SK-N-SH (cell line): ENCODE results near the gene SCGB1C1. TPM values are rescaled to one million over a fixed set of nuclear protein-coding genes. Genes with fewer than 3 reads are reported as not detected.

ENCODE experiments used
- CTCF ChIA-PET: fragments of 300-600, 350-600 bp; formaldehyde crosslinking; extraction: SDS; loops from one replicate; lab custom pipeline; 2021; lab: Yijun Ruan, JAX
- POLR2A ChIA-PET: fragments of 350-600 bp; sonication (Branson Sonifier 250); formaldehyde crosslinking; extraction: SDS; loops from one replicate; lab custom pipeline; 2020; ENCODE audit warnings: antibody characterized with exemption, inconsistent platforms; lab: Yijun Ruan, JAX
- DNase-seq: peaks from one replicate; pipeline ENCODE4 v3.0.0; 2012
- H2AFZ ChIP-seq: fragments of 200-600 bp; sonication (generic); 2 replicates; pipeline ENCODE4 v1.8.1; 2016; ENCODE audit warnings: antibody characterized with exemption, mild to moderate bottlenecking, low read depth
- H3F3A ChIP-seq: fragments of 200-600 bp; sonication (generic); replicated peaks from 2 replicates; pipeline ENCODE3; 2016; ENCODE audit warnings: antibody characterized with exemption, mild to moderate bottlenecking; ENCODE audit not compliant: insufficient read depth
- H3K27ac ChIP-seq, 2 experiments: fragments of 200-500 bp in 1 of 2; fragments of 200-600 bp in 1 of 2; sonication (Bioruptor generic) in 1 of 2; sonication (generic), shearing (Covaris generic) in 1 of 2; 2 replicates each; pipeline versions ENCODE4 v1.5.1 to v1.6.1; 2014 to 2016; ENCODE audit warnings: low read depth in 2 of 2, inconsistent platforms in 1 of 2, low read length in 1 of 2, mild to moderate bottlenecking in 1 of 2, mixed read lengths in 1 of 2
- H3K27me3 ChIP-seq: fragments of 200-600 bp; sonication (generic), shearing (Covaris generic); 2 replicates; pipeline ENCODE4 v1.6.1; 2016; ENCODE audit warnings: mixed run types; ENCODE audit not compliant: insufficient read depth
- H3K36me3 ChIP-seq, 2 experiments: fragments of 200-500 bp in 1 of 2; fragments of 200-600 bp in 1 of 2; sonication (Bioruptor generic) in 1 of 2; sonication (generic) in 1 of 2; replicated peaks in 1 of 2; 2 replicates each; pipeline versions ENCODE3 to v1.5.1; 2014 to 2016; ENCODE audit warnings: low read length in 1 of 2, mild to moderate bottlenecking in 1 of 2; ENCODE audit not compliant: insufficient read depth in 2 of 2, control insufficient read depth in 1 of 2
- H3K4me1 ChIP-seq, 2 experiments: fragments of 200-500 bp in 1 of 2; fragments of 200-600 bp in 1 of 2; sonication (Bioruptor generic) in 1 of 2; sonication (generic), shearing (Covaris generic) in 1 of 2; 2 replicates each; pipeline versions ENCODE4 v1.5.1 to v1.6.1; 2014 to 2016; ENCODE audit warnings: low read depth in 1 of 2, low read length in 1 of 2, mixed run types in 1 of 2; ENCODE audit not compliant: insufficient read depth in 2 of 2, control insufficient read depth in 1 of 2
- H3K4me2 ChIP-seq: fragments of 200-600 bp; sonication (generic), shearing (Covaris generic); 2 replicates; pipeline ENCODE4 v1.6.1; 2017; ENCODE audit warnings: mixed run types
- H3K4me3 ChIP-seq, 2 experiments: fragments of 200-500 bp in 1 of 2; fragments of 200-600 bp in 1 of 2; sonication (Bioruptor generic) in 1 of 2; sonication (generic), shearing (Covaris generic) in 1 of 2; 2 replicates each; pipeline versions ENCODE4 v1.5.1 to v1.8.1; 2014 to 2016; ENCODE audit warnings: low read depth in 2 of 2, inconsistent platforms in 1 of 2, low read length in 1 of 2, mild to moderate bottlenecking in 1 of 2, mixed read lengths in 1 of 2, moderate library complexity in 1 of 2
- H3K79me2 ChIP-seq: fragments of 200-600 bp; sonication (generic); 2 replicates; pipeline ENCODE4 v1.8.1; 2017; ENCODE audit warnings: mild to moderate bottlenecking; ENCODE audit not compliant: insufficient read depth
- H3K9ac ChIP-seq: fragments of 200-600 bp; sonication (generic); 2 replicates; pipeline ENCODE4 v1.6.1; 2017; ENCODE audit warnings: mixed run types
- H3K9me2 ChIP-seq: fragments of 200-600 bp; sonication (generic); 2 replicates; pipeline ENCODE4 v1.6.1; 2017; ENCODE audit warnings: mixed run types
- H3K9me3 ChIP-seq: fragments of 200-600 bp; sonication (generic); 2 replicates; pipeline ENCODE4 v1.6.1; 2017; ENCODE audit warnings: mixed run types, mild to moderate bottlenecking, moderate library complexity
- H4K20me1 ChIP-seq: fragments of 200-600 bp; sonication (generic); 2 replicates; pipeline ENCODE4 v1.6.1; 2017; ENCODE audit warnings: mild to moderate bottlenecking, mixed run types; ENCODE audit not compliant: insufficient read depth
- EP300 ChIP-seq, 2 experiments: IDR thresholded peaks; 2 replicates each; pipeline versions ENCODE4 v1.4.0 to v1.6.1; 2012; ENCODE audit warnings: borderline replicate concordance in 1 of 2, low read depth in 1 of 2, low read length in 1 of 2
- GATA2 ChIP-seq: sonication (generic); formaldehyde crosslinking; IDR thresholded peaks from 2 replicates; pipeline ENCODE4 v1.5.0; 2020; ENCODE audit warnings: mild to moderate bottlenecking, missing genetic modification reagents
- JUND ChIP-seq: IDR thresholded peaks from 2 replicates; pipeline ENCODE4 v1.4.0; 2012
- MAX ChIP-seq: IDR thresholded peaks from 2 replicates; pipeline ENCODE4 v1.4.0; 2012; ENCODE audit warnings: low read depth
- NFIC ChIP-seq: IDR thresholded peaks from 2 replicates; pipeline ENCODE4 v1.4.0; 2012; ENCODE audit warnings: borderline replicate concordance
- RAD21 ChIP-seq: IDR thresholded peaks from 2 replicates; pipeline ENCODE4 v1.6.1; 2012; ENCODE audit warnings: mild to moderate bottlenecking, low read length
- TAF1 ChIP-seq: IDR thresholded peaks from 2 replicates; pipeline ENCODE4 v1.6.1; 2012; ENCODE audit warnings: low read depth, mild to moderate bottlenecking, low read length, moderate library complexity, borderline replicate concordance
- TCF12 ChIP-seq: IDR thresholded peaks from 2 replicates; pipeline ENCODE4 v1.4.0; 2012
- WGBS: methylation state at CpG from one replicate; pipeline ENCODE4 v1.1.6; 2017; ENCODE audit warnings: low lambda C conversion rate; 5-methylcytosine and 5-hydroxymethylcytosine counted together
- polyA plus RNA-seq, 3 experiments: library from polyadenylated mRNA; depleted of rRNA; stranded (reverse); fragments of >200 nt; gene quantifications; 2 replicates each; pipeline ENCODE4 v1.2.3, GENCODE V29; 2012
- TF ChIP-seq, protein P1 (sequence below): IDR thresholded peaks from 2 replicates; pipeline ENCODE4 v1.4.0; 2012; ENCODE audit warnings: low read depth, borderline replicate concordance
- TF ChIP-seq, protein P2 (sequence below): IDR thresholded peaks from 2 replicates; pipeline ENCODE4; 2012
- TF ChIP-seq, protein P3 (sequence below): IDR thresholded peaks from 2 replicates; pipeline ENCODE4 v1.6.1; 2012; ENCODE audit warnings: mild to moderate bottlenecking, low read depth, low read length, moderate library complexity

Gene SCGB1C1
- polyA plus RNA-seq, 1 of the 3 experiments (the other 2 are of a cell fraction), result not detected

DNA sequence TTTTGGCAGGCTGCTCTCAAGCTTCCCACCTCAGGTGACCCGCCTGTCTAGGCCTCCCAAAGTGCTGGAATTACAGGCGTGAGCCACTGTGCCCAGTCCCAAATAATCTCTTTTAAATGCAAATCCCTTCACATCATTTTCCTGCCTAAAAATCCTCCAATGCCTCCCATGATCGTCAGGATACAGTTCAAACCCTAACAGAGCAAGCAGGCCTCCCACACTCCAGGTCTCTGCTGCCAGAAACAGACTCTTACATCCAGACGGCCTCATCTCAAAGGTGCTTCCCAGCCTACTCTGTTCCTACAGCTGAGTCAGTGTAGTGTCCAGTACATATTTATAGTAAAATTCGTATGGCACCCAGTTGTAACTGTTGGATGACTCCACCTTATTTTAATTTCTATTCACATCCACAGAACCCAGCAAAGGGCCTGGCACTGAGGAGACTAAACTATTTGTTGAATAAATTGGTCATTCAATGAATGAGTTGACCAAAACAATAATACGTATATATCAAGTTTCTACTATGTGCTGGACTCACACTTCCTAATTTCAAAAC is 35.0 kb downstream of the SCGB1C1 start (continued):
- TF ChIP-seq JUND, result no peak
- TF ChIP-seq NFIC, result no peak
- TF ChIP-seq, protein P1, sequence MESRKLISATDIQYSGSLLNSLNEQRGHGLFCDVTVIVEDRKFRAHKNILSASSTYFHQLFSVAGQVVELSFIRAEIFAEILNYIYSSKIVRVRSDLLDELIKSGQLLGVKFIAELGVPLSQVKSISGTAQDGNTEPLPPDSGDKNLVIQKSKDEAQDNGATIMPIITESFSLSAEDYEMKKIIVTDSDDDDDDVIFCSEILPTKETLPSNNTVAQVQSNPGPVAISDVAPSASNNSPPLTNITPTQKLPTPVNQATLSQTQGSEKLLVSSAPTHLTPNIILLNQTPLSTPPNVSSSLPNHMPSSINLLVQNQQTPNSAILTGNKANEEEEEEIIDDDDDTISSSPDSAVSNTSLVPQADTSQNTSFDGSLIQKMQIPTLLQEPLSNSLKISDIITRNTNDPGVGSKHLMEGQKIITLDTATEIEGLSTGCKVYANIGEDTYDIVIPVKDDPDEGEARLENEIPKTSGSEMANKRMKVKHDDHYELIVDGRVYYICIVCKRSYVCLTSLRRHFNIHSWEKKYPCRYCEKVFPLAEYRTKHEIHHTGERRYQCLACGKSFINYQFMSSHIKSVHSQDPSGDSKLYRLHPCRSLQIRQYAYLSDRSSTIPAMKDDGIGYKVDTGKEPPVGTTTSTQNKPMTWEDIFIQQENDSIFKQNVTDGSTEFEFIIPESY, result no peak
- TF ChIP-seq, protein P2, sequence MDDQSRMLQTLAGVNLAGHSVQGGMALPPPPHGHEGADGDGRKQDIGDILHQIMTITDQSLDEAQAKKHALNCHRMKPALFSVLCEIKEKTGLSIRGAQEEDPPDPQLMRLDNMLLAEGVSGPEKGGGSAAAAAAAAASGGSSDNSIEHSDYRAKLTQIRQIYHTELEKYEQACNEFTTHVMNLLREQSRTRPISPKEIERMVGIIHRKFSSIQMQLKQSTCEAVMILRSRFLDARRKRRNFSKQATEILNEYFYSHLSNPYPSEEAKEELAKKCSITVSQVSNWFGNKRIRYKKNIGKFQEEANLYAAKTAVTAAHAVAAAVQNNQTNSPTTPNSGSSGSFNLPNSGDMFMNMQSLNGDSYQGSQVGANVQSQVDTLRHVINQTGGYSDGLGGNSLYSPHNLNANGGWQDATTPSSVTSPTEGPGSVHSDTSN, result no peak
- TF ChIP-seq EP300 (IDR thresholded peaks at IDR 0.05; ENCODE audit: borderline replicate concordance in 1 of 2, low read depth in 1 of 2, low read length in 1 of 2), result no peak
- TF ChIP-seq TCF12, result no peak
- TF ChIP-seq GATA2 (CRISPR knock-in tag), result no peak

GRCh38 chr11:230431-230830 is 37.6 kb downstream of the SCGB1C1 start:
- Histone ChIP-seq H3K9me3 (no peaks in the 10 kb centered on the region), H3K9ac (no peak overlapping the region), H3K27me3 (no peaks in the 10 kb centered on the region), H3K4me3 (no peak overlapping the region), H3K36me3 (no peaks in the 10 kb centered on the region), H3K79me2 (peaks cover 32% of the 10 kb centered on the region), H3K27ac (no peak overlapping the region), H3K4me1 (peaks cover 0 to 2% of the 10 kb centered on the region in 2 experiments; a peak in 1 of 4 replicates), H3K9me2 (no peaks in the 10 kb centered on the region), H3F3A (no peaks in the 10 kb centered on the region), H3K4me2 (no peak overlapping the region), H2AFZ (no peak overlapping the region), H4K20me1 (no peaks in the 10 kb centered on the region)
- ChIA-PET POLR2A (no interaction called here), CTCF (interaction anchor here (1.4 to 6.1 kb wide), 2 partner anchors 20 to 218 kb away, joined by 4 to 20 read pairs; no protein-coding TSS in a partner anchor)
- no peak for TF ChIP-seq TCF12
- TF ChIP-seq, protein P3, sequence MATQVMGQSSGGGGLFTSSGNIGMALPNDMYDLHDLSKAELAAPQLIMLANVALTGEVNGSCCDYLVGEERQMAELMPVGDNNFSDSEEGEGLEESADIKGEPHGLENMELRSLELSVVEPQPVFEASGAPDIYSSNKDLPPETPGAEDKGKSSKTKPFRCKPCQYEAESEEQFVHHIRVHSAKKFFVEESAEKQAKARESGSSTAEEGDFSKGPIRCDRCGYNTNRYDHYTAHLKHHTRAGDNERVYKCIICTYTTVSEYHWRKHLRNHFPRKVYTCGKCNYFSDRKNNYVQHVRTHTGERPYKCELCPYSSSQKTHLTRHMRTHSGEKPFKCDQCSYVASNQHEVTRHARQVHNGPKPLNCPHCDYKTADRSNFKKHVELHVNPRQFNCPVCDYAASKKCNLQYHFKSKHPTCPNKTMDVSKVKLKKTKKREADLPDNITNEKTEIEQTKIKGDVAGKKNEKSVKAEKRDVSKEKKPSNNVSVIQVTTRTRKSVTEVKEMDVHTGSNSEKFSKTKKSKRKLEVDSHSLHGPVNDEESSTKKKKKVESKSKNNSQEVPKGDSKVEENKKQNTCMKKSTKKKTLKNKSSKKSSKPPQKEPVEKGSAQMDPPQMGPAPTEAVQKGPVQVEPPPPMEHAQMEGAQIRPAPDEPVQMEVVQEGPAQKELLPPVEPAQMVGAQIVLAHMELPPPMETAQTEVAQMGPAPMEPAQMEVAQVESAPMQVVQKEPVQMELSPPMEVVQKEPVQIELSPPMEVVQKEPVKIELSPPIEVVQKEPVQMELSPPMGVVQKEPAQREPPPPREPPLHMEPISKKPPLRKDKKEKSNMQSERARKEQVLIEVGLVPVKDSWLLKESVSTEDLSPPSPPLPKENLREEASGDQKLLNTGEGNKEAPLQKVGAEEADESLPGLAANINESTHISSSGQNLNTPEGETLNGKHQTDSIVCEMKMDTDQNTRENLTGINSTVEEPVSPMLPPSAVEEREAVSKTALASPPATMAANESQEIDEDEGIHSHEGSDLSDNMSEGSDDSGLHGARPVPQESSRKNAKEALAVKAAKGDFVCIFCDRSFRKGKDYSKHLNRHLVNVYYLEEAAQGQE, result no peak
- no peak for TF ChIP-seq RAD21
- TF ChIP-seq TAF1, result no peak
- no peak for TF ChIP-seq GATA2 (CRISPR knock-in tag)
- no peak for TF ChIP-seq MAX
- TF ChIP-seq, protein P2, result no peak
- WGBS, result 95% methylated on average over 5 of the region's 10 CpGs
- DNase-seq, result no peak
